RWPE1 (cell line): ENCODE data around the gene HLA-DQA1.
A peak's percentile ranks its signal among the peaks of the same experiment; 100 is the strongest.

ENCODE experiments used
- CTCF ChIA-PET: fragments of 350-600 bp; sonication (Branson Sonifier 250); formaldehyde crosslinking; extraction: SDS; loops from one replicate; lab custom pipeline; 2021; lab: Yijun Ruan, JAX
- POLR2A ChIA-PET: fragments of 400-600 bp; formaldehyde crosslinking; extraction: SDS; loops from one replicate; lab custom pipeline; 2020; ENCODE audit warnings: antibody characterized with exemption; ENCODE audit not compliant: low non-redundant PET; lab: Yijun Ruan, JAX
- DNase-seq: peaks from one replicate; pipeline ENCODE4 v3.0.0; 2012; ENCODE audit warnings: low spot score
- H3K27ac ChIP-seq: fragments of 450-650 bp; 2 replicates; pipeline ENCODE4 v1.5.1; 2017
- TF ChIP-seq, protein P1 (sequence below): fragments of 450-650 bp; conservative IDR thresholded peaks from 2 replicates; pipeline ENCODE4 v1.5.1; 2017; ENCODE audit warnings: low read depth, mild to moderate bottlenecking

Gene HLA-DQA1

GRCh38 chr6:32689531-32690501, 52.6 kb downstream of the HLA-DQA1 start:
- ChIA-PET CTCF (interaction anchor here (0.6 kb wide), 1 partner anchor 612 kb away, joined by 8 read pairs; no protein-coding TSS in a partner anchor), POLR2A (no interaction called here)
- DNase-seq: peak; percentile 8
- no peak overlapping the region for H3K27ac ChIP-seq
- TF ChIP-seq, protein P1, sequence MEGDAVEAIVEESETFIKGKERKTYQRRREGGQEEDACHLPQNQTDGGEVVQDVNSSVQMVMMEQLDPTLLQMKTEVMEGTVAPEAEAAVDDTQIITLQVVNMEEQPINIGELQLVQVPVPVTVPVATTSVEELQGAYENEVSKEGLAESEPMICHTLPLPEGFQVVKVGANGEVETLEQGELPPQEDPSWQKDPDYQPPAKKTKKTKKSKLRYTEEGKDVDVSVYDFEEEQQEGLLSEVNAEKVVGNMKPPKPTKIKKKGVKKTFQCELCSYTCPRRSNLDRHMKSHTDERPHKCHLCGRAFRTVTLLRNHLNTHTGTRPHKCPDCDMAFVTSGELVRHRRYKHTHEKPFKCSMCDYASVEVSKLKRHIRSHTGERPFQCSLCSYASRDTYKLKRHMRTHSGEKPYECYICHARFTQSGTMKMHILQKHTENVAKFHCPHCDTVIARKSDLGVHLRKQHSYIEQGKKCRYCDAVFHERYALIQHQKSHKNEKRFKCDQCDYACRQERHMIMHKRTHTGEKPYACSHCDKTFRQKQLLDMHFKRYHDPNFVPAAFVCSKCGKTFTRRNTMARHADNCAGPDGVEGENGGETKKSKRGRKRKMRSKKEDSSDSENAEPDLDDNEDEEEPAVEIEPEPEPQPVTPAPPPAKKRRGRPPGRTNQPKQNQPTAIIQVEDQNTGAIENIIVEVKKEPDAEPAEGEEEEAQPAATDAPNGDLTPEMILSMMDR: no peak

DNA sequence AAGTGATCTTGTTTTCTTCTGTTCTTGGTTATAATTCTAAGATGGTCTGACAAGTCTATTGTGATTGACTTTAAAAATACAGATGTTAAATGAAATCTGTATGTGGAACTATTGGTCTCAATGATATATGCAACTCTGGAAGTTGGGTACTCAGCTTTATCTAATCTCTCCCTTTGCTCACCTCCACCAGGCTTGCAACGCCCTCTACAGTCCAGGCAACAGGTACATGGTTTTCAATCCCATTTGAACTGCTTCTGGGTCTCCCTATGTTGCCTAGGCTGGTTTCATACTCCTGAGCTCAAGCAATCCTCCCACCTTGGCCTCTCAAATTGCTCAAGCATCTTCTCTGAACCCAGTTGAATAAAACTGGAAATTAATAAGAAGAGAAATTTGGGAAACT, 54.8 kb downstream of the HLA-DQA1 start:
- POLR2A ChIA-PET: no interaction called here
- TF ChIP-seq, protein P1: no peak
- no peak overlapping the region for H3K27ac ChIP-seq
- no peak for DNase-seq
- CTCF ChIA-PET: no interaction called here
